MV-4-11 (cell line): ENCODE results near the gene MUC5AC.
"Not testable (repeated sequence)": the region's sequence is repeated elsewhere in the genome, so short reads cannot be mapped to it uniquely, and the experiment has no call there.

Experiments
- DNase-seq: peaks from one replicate; lab custom pipeline; 2025; lab: John Stamatoyannopoulos, UW

Gene MUC5AC

GRCh38 chr11:1162491-1163311, 4.9 kb downstream of the MUC5AC start:
- no peak for DNase-seq

- DNase-seq, result no peak
Observed at GRCh38 chr11:1163321-1163910, 5.7 kb downstream of the MUC5AC start.

GRCh38 chr11:1163911-1164735, 6.4 kb downstream of the MUC5AC start:
- DNase-seq, result no peak

- not testable (repeated sequence) for DNase-seq
Observed at GRCh38 chr11:1164779-1165255, 7.1 kb downstream of the MUC5AC start.

- DNase-seq, result no peak
Observed at GRCh38 chr11:1165256-1166041, 7.7 kb downstream of the MUC5AC start.

GRCh38 chr11:1167256-1167655, 9.5 kb downstream of the MUC5AC start:
- DNase-seq, result no peak

GRCh38 chr11:1167751-1168231, 10.0 kb downstream of the MUC5AC start:
- no peak for DNase-seq

GRCh38 chr11:1168256-1168655, 10.5 kb downstream of the MUC5AC start:
- DNase-seq, result no peak

- DNase-seq, result no peak
Observed at GRCh38 chr11:1168721-1169161, 11.0 kb downstream of the MUC5AC start.

- DNase-seq, result no peak
Observed at GRCh38 chr11:1171223-1171984, 13.7 kb downstream of the MUC5AC start.

GRCh38 chr11:1171985-1172728, 14.4 kb downstream of the MUC5AC start:
- no peak for DNase-seq

GRCh38 chr11:1172729-1173117, 15.0 kb downstream of the MUC5AC start:
- DNase-seq, result no peak

- DNase-seq, result not testable (repeated sequence)
Observed at GRCh38 chr11:1173396-1173795, 15.6 kb downstream of the MUC5AC start.

- no peak for DNase-seq
Observed at GRCh38 chr11:1174441-1175370, 17.0 kb downstream of the MUC5AC start.

- DNase-seq, result no peak
Observed at GRCh38 chr11:1175461-1176223, 17.9 kb downstream of the MUC5AC start.

GRCh38 chr11:1176224-1177019, 18.7 kb downstream of the MUC5AC start:
- no peak for DNase-seq

GRCh38 chr11:1177020-1177770, 19.4 kb downstream of the MUC5AC start:
- DNase-seq, result no peak
